Testis (tissue), 3 donors: ENCODE results near the gene PVR. TPM values are rescaled to one million over a fixed set of nuclear protein-coding genes. Genes with fewer than 3 reads are reported as not detected.

Experiments used
- DNase-seq: peaks from one replicate; pipeline ENCODE4 v3.0.0-alpha.2; 2019
- H3K27ac ChIP-seq, 2 donors: fragments of 200-600 bp; sonication (generic); one replicate each; pipeline ENCODE4 v1.5.1; 2019
- H3K27me3 ChIP-seq: fragments of 200-600 bp; sonication (generic); one replicate; pipeline ENCODE4 v1.5.1; 2019
- H3K36me3 ChIP-seq: fragments of 200-600 bp; sonication (generic); one replicate; pipeline ENCODE4 v1.5.1; 2017; ENCODE audit warnings: low read depth; ENCODE audit errors: missing control alignments
- H3K4me1 ChIP-seq: fragments of 200-600 bp; sonication (generic); one replicate; pipeline ENCODE4 v1.5.1; 2019
- H3K4me3 ChIP-seq, 2 donors: fragments of 200-600 bp; sonication (generic); one replicate each; pipeline ENCODE4 v1.5.1; 2017 to 2019
- H3K9me3 ChIP-seq: fragments of 200-600 bp; sonication (generic); one replicate; pipeline ENCODE4 v1.5.1; 2017
- POLR2A ChIP-seq: fragments of 450-650 bp; IDR thresholded peaks from one replicate; pipeline ENCODE4 v1.6.1; 2017; ENCODE audit warnings: antibody characterized with exemption, mild to moderate bottlenecking, moderate library complexity
- WGBS, 2 donors: methylation state at CpG; one replicate each; pipeline ENCODE4 v1.1.5; 2018; 5-methylcytosine and 5-hydroxymethylcytosine counted together
- intact Hi-C: fragments of 100-400 bp; cut with DNase I; formaldehyde crosslinking; loops from one replicate; pipeline ENCODE4 v1.15.1; 2023; ENCODE audit warnings: low total_unique reads
- polyA plus RNA-seq: library from polyadenylated mRNA; stranded (reverse); fragments of 350-450 nt; fragmentation: Illumina TruSeq; extraction: RNeasy Lipid Tissue Mini Kit (QIAGEN cat#74804); gene quantifications from one replicate; pipeline ENCODE4 v1.2.3, GENCODE V29; 2014; ENCODE audit warnings: low read depth, low replicate concordance; ENCODE audit not compliant: insufficient read depth
- total RNA-seq, 2 donors: library from RNA; depleted of rRNA; stranded (reverse); fragments of >200 nt; gene quantifications; one replicate each; pipeline ENCODE4 v1.2.3, GENCODE V29; 2016
- TF ChIP-seq, protein P1 (sequence below), 3 experiments: fragments of 450-650 bp in 2 of 3; fragments of 200-600 bp in 1 of 3; sonication (generic) in 1 of 3; IDR thresholded peaks; one replicate each; pipeline ENCODE4 v1.5.1; 2016 to 2019; ENCODE audit warnings: antibody characterized with exemption in 3 of 3, mild to moderate bottlenecking in 2 of 3, moderate library complexity in 1 of 3

PVR gene
- total and polyA plus RNA-seq, 3 donors from 2014 or later = 29.1 to 41.1 (median 31.9) TPM

DNA sequence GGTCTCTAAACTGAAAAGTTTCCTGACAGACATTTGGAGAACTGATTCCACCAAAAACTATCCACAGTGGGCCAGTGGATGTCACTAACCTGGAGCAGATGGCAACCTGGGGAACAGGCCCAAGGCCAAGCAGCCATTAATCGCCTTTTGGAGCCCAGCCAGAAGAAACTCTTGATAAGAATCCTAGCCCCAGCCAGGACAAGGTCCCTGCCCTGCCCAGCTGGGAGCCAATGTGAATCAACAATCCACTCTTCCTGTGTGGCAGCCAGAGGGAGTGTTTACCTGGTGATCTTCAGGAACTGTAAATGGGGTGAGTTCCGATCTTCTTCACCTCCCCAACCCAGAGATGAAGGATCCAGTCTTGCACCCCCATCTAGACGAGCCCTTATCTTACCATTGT, 44.8 kb upstream of the PVR start:
- no peak for TF ChIP-seq POLR2A
- TF ChIP-seq, protein P1, sequence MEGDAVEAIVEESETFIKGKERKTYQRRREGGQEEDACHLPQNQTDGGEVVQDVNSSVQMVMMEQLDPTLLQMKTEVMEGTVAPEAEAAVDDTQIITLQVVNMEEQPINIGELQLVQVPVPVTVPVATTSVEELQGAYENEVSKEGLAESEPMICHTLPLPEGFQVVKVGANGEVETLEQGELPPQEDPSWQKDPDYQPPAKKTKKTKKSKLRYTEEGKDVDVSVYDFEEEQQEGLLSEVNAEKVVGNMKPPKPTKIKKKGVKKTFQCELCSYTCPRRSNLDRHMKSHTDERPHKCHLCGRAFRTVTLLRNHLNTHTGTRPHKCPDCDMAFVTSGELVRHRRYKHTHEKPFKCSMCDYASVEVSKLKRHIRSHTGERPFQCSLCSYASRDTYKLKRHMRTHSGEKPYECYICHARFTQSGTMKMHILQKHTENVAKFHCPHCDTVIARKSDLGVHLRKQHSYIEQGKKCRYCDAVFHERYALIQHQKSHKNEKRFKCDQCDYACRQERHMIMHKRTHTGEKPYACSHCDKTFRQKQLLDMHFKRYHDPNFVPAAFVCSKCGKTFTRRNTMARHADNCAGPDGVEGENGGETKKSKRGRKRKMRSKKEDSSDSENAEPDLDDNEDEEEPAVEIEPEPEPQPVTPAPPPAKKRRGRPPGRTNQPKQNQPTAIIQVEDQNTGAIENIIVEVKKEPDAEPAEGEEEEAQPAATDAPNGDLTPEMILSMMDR (IDR thresholded peaks at IDR 0.05) = no peak
- no peak for DNase-seq
- intact Hi-C loops = no loop called here
- Histone ChIP-seq H3K27ac (no peak overlapping the region), H3K9me3 (no peaks in the 10 kb centered on the region), H3K4me1 (no peaks in the 10 kb centered on the region), H3K36me3 (no peaks in the 10 kb centered on the region), H3K27me3 (no peaks in the 10 kb centered on the region), H3K4me3 (no peak overlapping the region)
- WGBS, 2 donors = 57 to 73% methylated on average over 1 to 3 of the region's 3 CpGs

DNA sequence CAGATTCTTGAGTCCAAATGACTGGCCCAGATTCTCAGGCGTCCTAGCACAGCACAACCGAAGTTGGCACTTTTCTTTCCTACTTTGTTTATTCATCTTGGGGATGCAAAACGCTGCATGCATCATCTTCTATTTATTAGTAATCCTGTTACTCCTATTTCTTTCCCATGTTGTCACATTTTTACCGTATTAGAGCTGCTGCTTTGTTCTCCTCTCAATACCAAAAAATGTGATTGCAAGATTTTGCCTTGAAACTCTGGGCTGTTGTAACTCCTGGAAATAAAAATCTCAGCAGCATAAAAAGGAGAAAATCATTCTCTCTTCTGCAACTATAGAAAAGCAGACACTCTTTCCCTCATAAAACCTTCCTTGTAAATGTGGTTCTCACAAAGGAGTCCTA, 43.2 kb upstream of the PVR start:
- intact Hi-C loops = no loop called here
- no peaks in the 10 kb centered on the region for H3K9me3 ChIP-seq
- 67 to 76% methylated on average over 4 of the region's 4 CpGs for WGBS, 2 donors
- TF ChIP-seq POLR2A = no peak
- TF ChIP-seq, protein P1 (IDR thresholded peaks at IDR 0.05) = no peak
- H3K27me3 ChIP-seq = no peaks in the 10 kb centered on the region
- no peaks in the 10 kb centered on the region for H3K4me1 ChIP-seq
- H3K4me3 ChIP-seq = no peak overlapping the region
- DNase-seq = no peak
- H3K27ac ChIP-seq = no peak overlapping the region
- no peaks in the 10 kb centered on the region for H3K36me3 ChIP-seq

DNA sequence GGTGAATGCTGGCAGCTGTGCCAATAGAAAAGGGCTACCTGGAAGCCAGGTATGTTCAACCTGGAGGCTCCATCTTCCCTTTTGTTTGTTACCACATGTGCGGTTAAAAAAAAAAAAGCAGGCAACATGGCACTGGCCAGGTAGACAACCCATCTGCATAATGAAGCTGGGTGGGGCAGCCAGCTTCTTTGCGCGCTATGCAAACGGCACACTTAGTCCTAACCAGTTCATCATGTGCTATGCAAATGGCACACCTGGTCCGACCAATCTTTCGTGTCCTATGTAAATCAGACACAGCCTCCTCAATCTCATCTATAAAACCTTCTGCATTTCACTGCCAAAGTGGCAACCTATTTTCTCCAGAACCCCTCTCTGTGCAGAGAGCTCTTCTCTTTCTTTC, 41.6 kb upstream of the PVR start:
- intact Hi-C loops = no loop called here
- no peak for TF ChIP-seq POLR2A
- TF ChIP-seq, protein P1 (IDR thresholded peaks at IDR 0.05) = no peak
- Histone ChIP-seq H3K27ac (no peak overlapping the region), H3K36me3 (no peaks in the 10 kb centered on the region), H3K4me1 (no peaks in the 10 kb centered on the region), H3K4me3 (no peak overlapping the region), H3K27me3 (no peaks in the 10 kb centered on the region), H3K9me3 (no peaks in the 10 kb centered on the region)
- no peak for DNase-seq
- 84 to 90% methylated on average over 6 of the region's 6 CpGs for WGBS, 2 donors

DNA sequence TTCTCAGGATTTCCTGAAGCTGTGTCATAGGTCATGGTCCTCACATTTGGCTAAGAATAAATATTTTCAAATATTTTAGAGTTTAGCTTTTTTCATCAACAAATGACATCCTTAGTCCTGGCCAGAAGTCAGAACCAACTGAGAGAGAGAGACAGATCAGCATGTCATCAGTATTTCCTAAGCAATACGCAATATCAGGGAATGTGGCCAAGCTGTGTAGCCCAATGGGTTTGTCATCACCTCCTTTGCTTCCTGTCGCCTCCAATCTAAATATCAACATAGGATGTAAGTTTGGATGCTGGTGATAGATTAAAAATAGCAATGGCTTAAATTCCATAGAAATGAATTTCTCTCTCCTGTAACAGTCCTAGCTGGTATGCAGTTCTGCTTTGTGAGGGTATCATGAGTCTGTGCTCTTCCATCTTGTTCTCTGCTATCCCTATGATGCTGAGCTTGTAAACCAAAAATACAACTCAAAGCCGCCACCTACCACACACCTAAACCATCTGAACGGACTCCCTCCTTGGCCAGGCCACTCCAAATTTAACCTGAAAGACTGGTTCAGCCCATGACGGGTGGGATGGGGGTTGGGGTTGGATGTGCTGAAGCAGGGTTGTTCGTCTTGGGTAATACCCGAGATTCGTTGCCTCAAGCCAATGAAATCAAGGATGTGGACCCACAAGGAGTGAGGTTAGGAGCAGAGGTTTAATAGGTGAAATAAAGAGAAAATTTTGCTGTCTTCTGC, 40.3 kb upstream of the PVR start:
- intact Hi-C loops = no loop called here
- DNase-seq = no peak
- TF ChIP-seq, protein P1 (IDR thresholded peaks at IDR 0.05) = no peak
- TF ChIP-seq POLR2A = no peak
- H3K4me3 ChIP-seq = no peak overlapping the region
- H3K4me1 ChIP-seq = no peaks in the 10 kb centered on the region
- H3K9me3 ChIP-seq = no peaks in the 10 kb centered on the region
- no peak overlapping the region for H3K27ac ChIP-seq
- whole genome bisulfite sequencing, 2 donors = 87 to 93% methylated on average over 8 of the region's 8 CpGs
- no peaks in the 10 kb centered on the region for H3K27me3 ChIP-seq
- H3K36me3 ChIP-seq = no peaks in the 10 kb centered on the region

DNA sequence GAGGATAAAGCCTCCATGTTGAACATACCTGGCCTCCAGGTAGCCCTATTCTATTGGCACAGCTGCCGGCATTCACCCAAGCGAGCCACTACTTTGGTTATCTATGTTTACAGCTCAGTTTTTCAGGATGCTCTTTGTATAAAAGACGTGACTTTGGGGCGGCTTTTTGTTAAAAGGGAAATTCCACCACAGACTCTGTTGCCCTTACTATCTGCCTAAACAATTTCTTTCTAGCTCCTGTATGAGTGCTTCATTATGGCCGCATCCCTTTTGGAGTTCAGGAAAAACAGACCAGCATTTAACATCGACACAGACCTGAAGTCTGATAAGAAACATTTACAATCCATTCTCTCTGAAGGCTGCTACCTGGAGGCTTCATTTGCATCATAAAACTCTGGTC, 39.5 kb upstream of the PVR start:
- TF ChIP-seq, protein P1 (IDR thresholded peaks at IDR 0.05) = no peak
- TF ChIP-seq POLR2A = no peak
- Histone ChIP-seq H3K27me3 (no peaks in the 10 kb centered on the region), H3K9me3 (no peaks in the 10 kb centered on the region), H3K4me3 (no peak overlapping the region), H3K27ac (no peak overlapping the region), H3K36me3 (no peaks in the 10 kb centered on the region), H3K4me1 (no peaks in the 10 kb centered on the region)
- intact Hi-C loops = no loop called here
- 71 to 77% methylated on average over 6 of the region's 6 CpGs for WGBS, 2 donors
- no peak for DNase-seq
